ENCODE measurements around the gene FAM131A.

GRCh38 chr3:184371570-184372018, 34.2 kb downstream of the FAM131A start:
- TF ChIP-seq CTCF (IDR thresholded peaks at IDR 0.05; ENCODE audit: poor library complexity) (peak; percentile 94), EZH2 (IDR thresholded peaks at IDR 0.05; ENCODE audit: borderline replicate concordance) (no peak)

Measured in hepatocyte (in vitro differentiated cells).